Endothelial cell of umbilical vein (primary cell): ENCODE results near the gene GRAMD1A. TPM values are rescaled to one million over a fixed set of nuclear protein-coding genes. Genes with fewer than 3 reads are reported as not detected.

ENCODE experiments used
- BruUV-seq: library from RNA; stranded (reverse); fragments of 400-500 nt; replicated peaks from 2 replicates; lab custom pipeline; 2021; lab: Mats Ljungman, UMichigan
- CTCF ChIA-PET: fragments of 300-600, 350-600 bp; sonication (Branson Sonifier 250); formaldehyde crosslinking; loops from one replicate; lab custom pipeline; 2021; ENCODE audit warnings: antibody characterized with exemption, inconsistent platforms; lab: Charles Lee
- POLR2A ChIA-PET: fragments of 300-600, 350-600 bp; sonication (Branson Sonifier 250); formaldehyde crosslinking; loops from one replicate; lab custom pipeline; 2021; ENCODE audit warnings: antibody characterized with exemption, inconsistent platforms; lab: Charles Lee
- DNase-seq: peaks from one replicate; pipeline ENCODE4 v3.0.0-alpha.2; 2011; ENCODE audit warnings: low read depth, low spot score
- FAIRE-seq: peaks from 2 replicates; lab custom pipeline; 2011; peaks lifted over from hg19 to GRCh38; lab: Jason Lieb, UNC
- H2AFZ ChIP-seq: 2 replicates; pipeline ENCODE4 v1.6.0; 2012; ENCODE audit warnings: low read depth, low read length, control low read depth, inconsistent platforms
- H3K27ac ChIP-seq: 2 replicates; pipeline ENCODE4 v1.5.1; 2011; ENCODE audit warnings: low read depth, mild to moderate bottlenecking, control low read depth, low read length, moderate library complexity; ENCODE audit not compliant: insufficient read depth
- H3K27me3 ChIP-seq, 2 experiments: 2 replicates each; pipeline versions ENCODE4 v1.6.0 to v1.6.1; 2011; ENCODE audit warnings: low read length in 2 of 2, mixed read lengths in 1 of 2; ENCODE audit not compliant: control insufficient read depth in 2 of 2, insufficient read depth in 2 of 2
- H3K36me3 ChIP-seq, 2 experiments: 2 replicates in 1 of 2; 3 replicates in 1 of 2; pipeline ENCODE4 v1.5.1; 2011; ENCODE audit warnings: low read length in 2 of 2, mild to moderate bottlenecking in 1 of 2, moderate library complexity in 1 of 2; ENCODE audit not compliant: control insufficient read depth in 2 of 2, insufficient read depth in 2 of 2; ENCODE audit errors: extremely low read depth in 1 of 2
- H3K4me1 ChIP-seq: 3 replicates; pipeline ENCODE4 v1.5.1; 2011; ENCODE audit warnings: mild to moderate bottlenecking, low read length; ENCODE audit not compliant: control insufficient read depth, insufficient read depth; ENCODE audit errors: extremely low read depth
- H3K4me2 ChIP-seq: 2 replicates; pipeline ENCODE4 v1.6.1; 2011; ENCODE audit warnings: low read length, control low read depth, mixed read lengths; ENCODE audit not compliant: insufficient read depth
- H3K4me3 ChIP-seq, 3 experiments: fragments of 200-600 bp in 1 of 3; sonication (generic), shearing (Covaris generic) in 1 of 3; replicated peaks in 1 of 3; 2 replicates each; pipeline ENCODE4 v1.5.1; 2011 to 2016; ENCODE audit warnings: control low read depth in 3 of 3, low read length in 3 of 3, mild to moderate bottlenecking in 2 of 3, inconsistent platforms in 1 of 3, low read depth in 1 of 3, moderate library complexity in 1 of 3; ENCODE audit not compliant: insufficient read depth in 1 of 3
- H3K79me2 ChIP-seq: 2 replicates; pipeline ENCODE4 v1.6.0; 2012; ENCODE audit warnings: low read length, inconsistent platforms; ENCODE audit not compliant: control insufficient read depth, insufficient read depth
- H3K9ac ChIP-seq: replicated peaks from 2 replicates; pipeline ENCODE3; 2011; ENCODE audit warnings: low read length, control low read depth; ENCODE audit not compliant: insufficient read depth; ENCODE audit errors: extremely low read depth
- H3K9me1 ChIP-seq: replicated peaks from 3 replicates; pipeline ENCODE4 v1.6.0; 2011; ENCODE audit warnings: mild to moderate bottlenecking, low read length; ENCODE audit not compliant: control insufficient read depth, insufficient read depth; ENCODE audit errors: extremely low read depth
- H3K9me3 ChIP-seq: replicated peaks from 2 replicates; pipeline ENCODE4 v1.5.1; 2012; ENCODE audit warnings: low read length, inconsistent platforms; ENCODE audit not compliant: control insufficient read depth, insufficient read depth
- H4K20me1 ChIP-seq: replicated peaks from 2 replicates; pipeline ENCODE3; 2011; ENCODE audit warnings: mild to moderate bottlenecking, low read length; ENCODE audit not compliant: control insufficient read depth, insufficient read depth; ENCODE audit errors: extremely low read depth
- CTCF ChIP-seq, 2 donors: IDR thresholded peaks; 1 replicate in 1 of 2; 2 replicates in 1 of 2; pipeline ENCODE4 v1.5.1; 2011; ENCODE audit warnings: low read length in 2 of 2, mild to moderate bottlenecking in 2 of 2, moderate library complexity in 2 of 2, control low read depth in 1 of 2, inconsistent platforms in 1 of 2, low read depth in 1 of 2; ENCODE audit not compliant: insufficient read depth in 1 of 2; ENCODE audit errors: extremely low read depth in 1 of 2
- EZH2 ChIP-seq: IDR thresholded peaks from 2 replicates; pipeline ENCODE4 v1.6.1; 2012; ENCODE audit warnings: borderline replicate concordance, low read depth, mild to moderate bottlenecking, moderate library complexity, low read length, inconsistent platforms; ENCODE audit not compliant: severe bottlenecking
- FOS ChIP-seq: IDR thresholded peaks from 2 replicates; pipeline ENCODE4 v1.6.1; 2011; ENCODE audit warnings: mild to moderate bottlenecking, low read length, moderate library complexity, borderline replicate concordance; ENCODE audit not compliant: insufficient read depth
- GATA2 ChIP-seq: IDR thresholded peaks from 2 replicates; pipeline ENCODE4 v1.7.0; 2011; ENCODE audit warnings: low read depth, mild to moderate bottlenecking, moderate library complexity, mixed read lengths, low read length; ENCODE audit not compliant: insufficient read length, insufficient read depth
- JUN ChIP-seq: IDR thresholded peaks from 2 replicates; pipeline ENCODE4 v1.6.1; 2011; ENCODE audit warnings: borderline replicate concordance, low read depth; ENCODE audit not compliant: insufficient read length, insufficient read depth
- MAX ChIP-seq: IDR thresholded peaks from 2 replicates; pipeline ENCODE4 v1.6.1; 2011; ENCODE audit not compliant: insufficient read depth, insufficient read length
- MYC ChIP-seq: IDR thresholded peaks from one replicate; pipeline ENCODE4 v1.6.1; 2011; ENCODE audit warnings: mild to moderate bottlenecking, low read depth, low read length
- POLR2A ChIP-seq: IDR thresholded peaks from 2 replicates; pipeline ENCODE4 v1.6.1; 2012; ENCODE audit warnings: low read depth, mild to moderate bottlenecking, control low read depth, low read length
- POLR2AphosphoS5 ChIP-seq: IDR thresholded peaks from 2 replicates; pipeline ENCODE4 v1.6.1; 2012; ENCODE audit warnings: low read depth, mild to moderate bottlenecking, control low read depth, low read length, moderate library complexity; ENCODE audit not compliant: insufficient read depth
- dilution Hi-C: fragments of 300-500 bp; cut with MboI; formaldehyde crosslinking; loops from one replicate; pipeline ENCODE4 v1.15.0; 2019; ENCODE audit warnings: low sequenced_read_pairs; ENCODE audit not compliant: extremely low pct_ligation_motif_present
- intact Hi-C: fragments of 100-400 bp; cut with micrococcal nuclease; formaldehyde crosslinking; loops from one replicate; pipeline ENCODE4 v1.10.0; 2022
- polyA plus RNA-seq, 4 experiments: library from polyadenylated mRNA; depleted of rRNA in 3 of 4; stranded (reverse) in 3 of 4; unstranded in 1 of 4; fragments of >200 nt; gene quantifications; 2 replicates each; pipeline versions ENCODE4 v1.2.1 to v1.2.3, GENCODE V29; 2011 to 2012; ENCODE audit warnings: missing spikeins in 1 of 4
- total RNA-seq: library from RNA; stranded (reverse); gene quantifications from 2 replicates; pipeline ENCODE4 v1.2.3, GENCODE V29; 2021

The GRAMD1A gene
- total and polyA plus RNA-seq, 2 donors (not counting 3 experiments of a cell fraction or from before 2014, with no cell fraction given) = 127 to 130 TPM

GRCh38 chr19:34961775-34962686, 38.1 kb upstream of the GRAMD1A start:
- Histone ChIP-seq H3K9me3 (peaks cover 28% of the 10 kb centered on the region), H3K4me1 (peaks cover 13% of the 10 kb centered on the region), H3K27me3 (no peaks in the 10 kb centered on the region), H3K9me1 (no peaks in the 10 kb centered on the region), H3K4me3 (peak overlapping the region; percentile 58 to 85 (median 80)), H3K9ac (peak overlapping the region; percentile 94), H3K4me2 (peak overlapping the region; percentile 80), H2AFZ (no peak overlapping the region), H3K36me3 (peaks cover 28 to 42% of the 10 kb centered on the region in 2 experiments), H3K27ac (peak overlapping the region; percentile 94), H4K20me1 (no peaks in the 10 kb centered on the region), H3K79me2 (peaks cover 48% of the 10 kb centered on the region)
- DNase-seq (peak; percentile 95), FAIRE-seq (peak; percentile 99)
- intact Hi-C loops (loop anchor here (1.0 to 5.0 kb wide), 7 partner anchors 35 to 285 kb away; partner anchors contain the start of genes FXYD7, GRAMD1A, SCGB2B2 and ZNF181), dilution Hi-C loops (no loop called here)
- ChIA-PET CTCF (interaction anchor here (1.0 to 3.4 kb wide), 8 partner anchors 9 to 192 kb away, joined by 3 to 13 read pairs (median 4); partner anchors contain the start of genes FXYD5 and ZNF30), POLR2A (interaction anchor here (2.0 kb wide), 1 partner anchor 35 kb away, joined by 5 read pairs; the partner anchor contains the start of gene ZNF30)
- peak; percentile 99 for TF ChIP-seq POLR2AphosphoS5
- TF ChIP-seq JUN = peak; percentile 57
- peak; percentile 61 for TF ChIP-seq FOS
- no peak for TF ChIP-seq MAX
- TF ChIP-seq GATA2 = peak; percentile 100
- no peak for TF ChIP-seq EZH2
- peak; percentile 99 for TF ChIP-seq POLR2A
- no peak for TF ChIP-seq MYC
- TF ChIP-seq CTCF (IDR thresholded peaks at IDR 0.05; ENCODE audit: extremely low read depth in 1 of 2, insufficient read depth in 1 of 2, low read depth in 1 of 2, low read length in 2 of 2) = no peak
- no TSS peak for BruUV-seq
